DOHH2 (cell line): ENCODE measurements around the gene TBL1XR1.

Source experiments
- H3F3A ChIP-seq: fragments of 200-600 bp; sonication (generic), shearing (Covaris generic); 2 replicates; pipeline ENCODE4 v1.6.0; 2016; ENCODE audit warnings: antibody characterized with exemption, mild to moderate bottlenecking; ENCODE audit not compliant: control insufficient read depth, insufficient read depth
- H3K27ac ChIP-seq: fragments of 200-600 bp; sonication (generic); 2 replicates; pipeline ENCODE4 v1.5.1; 2014; ENCODE audit warnings: low read depth, mild to moderate bottlenecking, low read length, moderate library complexity
- H3K27me3 ChIP-seq: fragments of 200-600 bp; sonication (generic); 2 replicates; pipeline ENCODE4 v1.6.1; 2014; ENCODE audit warnings: mild to moderate bottlenecking, low read length, mixed read lengths; ENCODE audit not compliant: control insufficient read depth
- H3K36me3 ChIP-seq: fragments of 200-600 bp; sonication (generic); 2 replicates; pipeline ENCODE4 v1.6.1; 2014; ENCODE audit warnings: mild to moderate bottlenecking, low read length, moderate library complexity, mixed read lengths; ENCODE audit not compliant: control insufficient read depth
- H3K4me1 ChIP-seq: fragments of 200-600 bp; sonication (generic); 2 replicates; pipeline ENCODE4 v1.6.1; 2014; ENCODE audit warnings: mild to moderate bottlenecking, low read length, mixed read lengths; ENCODE audit not compliant: control insufficient read depth
- H3K4me2 ChIP-seq: fragments of 200-600 bp; sonication (generic); 2 replicates; pipeline ENCODE4 v1.6.0; 2014; ENCODE audit warnings: mild to moderate bottlenecking, low read length, moderate library complexity
- H3K4me3 ChIP-seq: fragments of 200-600 bp; sonication (generic); 2 replicates; pipeline ENCODE4 v1.5.1; 2014; ENCODE audit warnings: mild to moderate bottlenecking, low read length, mixed read lengths
- H3K79me2 ChIP-seq: fragments of 200-600 bp; sonication (generic); 2 replicates; pipeline ENCODE4 v1.6.1; 2014; ENCODE audit warnings: mild to moderate bottlenecking, low read length, mixed read lengths; ENCODE audit not compliant: control insufficient read depth
- H3K9me2 ChIP-seq: fragments of 200-600 bp; sonication (generic); replicated peaks from 2 replicates; pipeline ENCODE4 v1.6.1; 2014; ENCODE audit warnings: mild to moderate bottlenecking, low read length, mixed read lengths; ENCODE audit not compliant: control insufficient read depth
- H3K9me3 ChIP-seq: fragments of 200-600 bp; sonication (generic); 2 replicates; pipeline ENCODE4 v1.6.1; 2014; ENCODE audit warnings: antibody characterized with exemption, low read length, mixed read lengths; ENCODE audit not compliant: control insufficient read depth, insufficient read depth
- H4K20me1 ChIP-seq: fragments of 200-600 bp; sonication (generic); 2 replicates; pipeline ENCODE4 v1.6.0; 2014; ENCODE audit warnings: low read depth, mild to moderate bottlenecking, antibody characterized with exemption, low read length, moderate library complexity; ENCODE audit not compliant: control insufficient read depth, insufficient read depth
- CTCF ChIP-seq: fragments of 200-600 bp; sonication (generic); IDR thresholded peaks from one replicate; pipeline ENCODE4 v1.5.1; 2014; ENCODE audit warnings: antibody characterized with exemption, mild to moderate bottlenecking, low read depth, low read length; ENCODE audit not compliant: poor library complexity, severe bottlenecking
- EZH2phosphoT487 ChIP-seq: fragments of 200-600 bp; sonication (generic); IDR thresholded peaks from 2 replicates; pipeline ENCODE4 v1.6.1; 2017; ENCODE audit warnings: borderline replicate concordance, mild to moderate bottlenecking, antibody characterized with exemption, low read length, moderate library complexity, mixed read lengths

Gene TBL1XR1

GRCh38 chr3:177228601-177229190 is 31.4 kb upstream of the TBL1XR1 start:
- H3K36me3 ChIP-seq, result no peaks in the 10 kb centered on the region
- H3K9me2 ChIP-seq, result no peaks in the 10 kb centered on the region
- H3K4me1 ChIP-seq, result peaks cover 14% of the 10 kb centered on the region
- no peak overlapping the region for H3K4me2 ChIP-seq
- TF ChIP-seq CTCF (no peak), EZH2phosphoT487 (no peak)
- H3K79me2 ChIP-seq, result no peaks in the 10 kb centered on the region
- no peak overlapping the region for H3K4me3 ChIP-seq
- H3K9me3 ChIP-seq, result no peaks in the 10 kb centered on the region
- H3K27ac ChIP-seq, result no peak overlapping the region
- no peaks in the 10 kb centered on the region for H4K20me1 ChIP-seq
- no peaks in the 10 kb centered on the region for H3K27me3 ChIP-seq
- H3F3A ChIP-seq, result peaks cover 3% of the 10 kb centered on the region

- no peaks in the 10 kb centered on the region for H3K9me2 ChIP-seq
- no peak for TF ChIP-seq EZH2phosphoT487
- no peak for TF ChIP-seq CTCF
- no peaks in the 10 kb centered on the region for H3K27me3 ChIP-seq
- no peaks in the 10 kb centered on the region for H3K9me3 ChIP-seq
- no peak overlapping the region for H3K27ac ChIP-seq
- no peak overlapping the region for H3K4me3 ChIP-seq
- no peak overlapping the region for H3K4me2 ChIP-seq
- no peaks in the 10 kb centered on the region for H4K20me1 ChIP-seq
- no peaks in the 10 kb centered on the region for H3K36me3 ChIP-seq
- H3F3A ChIP-seq, result peaks cover 3% of the 10 kb centered on the region
- H3K79me2 ChIP-seq, result no peaks in the 10 kb centered on the region
- H3K4me1 ChIP-seq, result peaks cover 13% of the 10 kb centered on the region
These were observed 27.1 kb upstream of the TBL1XR1 start for GRCh38 chr3:177224414-177224813.

GRCh38 chr3:177221744-177222143 is 24.5 kb upstream of the TBL1XR1 start:
- no peak overlapping the region for H3K4me3 ChIP-seq
- H3K27ac ChIP-seq, result no peak overlapping the region
- H4K20me1 ChIP-seq, result no peaks in the 10 kb centered on the region
- H3K9me3 ChIP-seq, result no peaks in the 10 kb centered on the region
- H3K4me2 ChIP-seq, result no peak overlapping the region
- peaks cover 3% of the 10 kb centered on the region for H3F3A ChIP-seq
- H3K4me1 ChIP-seq, result peaks cover 13% of the 10 kb centered on the region
- H3K36me3 ChIP-seq, result no peaks in the 10 kb centered on the region
- H3K27me3 ChIP-seq, result no peaks in the 10 kb centered on the region
- TF ChIP-seq EZH2phosphoT487 (no peak), CTCF (no peak)
- H3K79me2 ChIP-seq, result no peaks in the 10 kb centered on the region
- H3K9me2 ChIP-seq, result no peaks in the 10 kb centered on the region
